SK-N-SH (cell line): ENCODE results near the gene VOPP1. TPM values are rescaled to one million over a fixed set of nuclear protein-coding genes. Genes with fewer than 3 reads are reported as not detected.
A peak's percentile ranks its signal among the peaks of the same experiment; 100 is the strongest.

Experiments
- CTCF ChIA-PET: fragments of 300-600, 350-600 bp; formaldehyde crosslinking; extraction: SDS; loops from one replicate; lab custom pipeline; 2021; lab: Yijun Ruan, JAX
- POLR2A ChIA-PET: fragments of 350-600 bp; sonication (Branson Sonifier 250); formaldehyde crosslinking; extraction: SDS; loops from one replicate; lab custom pipeline; 2020; ENCODE audit warnings: antibody characterized with exemption, inconsistent platforms; lab: Yijun Ruan, JAX
- DNase-seq: peaks from one replicate; pipeline ENCODE4 v3.0.0; 2012
- H2AFZ ChIP-seq: fragments of 200-600 bp; sonication (generic); 2 replicates; pipeline ENCODE4 v1.8.1; 2016; ENCODE audit warnings: antibody characterized with exemption, mild to moderate bottlenecking, low read depth
- H3F3A ChIP-seq: fragments of 200-600 bp; sonication (generic); replicated peaks from 2 replicates; pipeline ENCODE3; 2016; ENCODE audit warnings: antibody characterized with exemption, mild to moderate bottlenecking; ENCODE audit not compliant: insufficient read depth
- H3K27ac ChIP-seq, 2 experiments: fragments of 200-500 bp in 1 of 2; fragments of 200-600 bp in 1 of 2; sonication (Bioruptor generic) in 1 of 2; sonication (generic), shearing (Covaris generic) in 1 of 2; 2 replicates each; pipeline versions ENCODE4 v1.5.1 to v1.6.1; 2014 to 2016; ENCODE audit warnings: low read depth in 2 of 2, inconsistent platforms in 1 of 2, low read length in 1 of 2, mild to moderate bottlenecking in 1 of 2, mixed read lengths in 1 of 2
- H3K27me3 ChIP-seq: fragments of 200-600 bp; sonication (generic), shearing (Covaris generic); 2 replicates; pipeline ENCODE4 v1.6.1; 2016; ENCODE audit warnings: mixed run types; ENCODE audit not compliant: insufficient read depth
- H3K36me3 ChIP-seq, 2 experiments: fragments of 200-500 bp in 1 of 2; fragments of 200-600 bp in 1 of 2; sonication (Bioruptor generic) in 1 of 2; sonication (generic) in 1 of 2; replicated peaks in 1 of 2; 2 replicates each; pipeline versions ENCODE3 to v1.5.1; 2014 to 2016; ENCODE audit warnings: low read length in 1 of 2, mild to moderate bottlenecking in 1 of 2; ENCODE audit not compliant: insufficient read depth in 2 of 2, control insufficient read depth in 1 of 2
- H3K4me1 ChIP-seq, 2 experiments: fragments of 200-500 bp in 1 of 2; fragments of 200-600 bp in 1 of 2; sonication (Bioruptor generic) in 1 of 2; sonication (generic), shearing (Covaris generic) in 1 of 2; 2 replicates each; pipeline versions ENCODE4 v1.5.1 to v1.6.1; 2014 to 2016; ENCODE audit warnings: low read depth in 1 of 2, low read length in 1 of 2, mixed run types in 1 of 2; ENCODE audit not compliant: insufficient read depth in 2 of 2, control insufficient read depth in 1 of 2
- H3K4me2 ChIP-seq: fragments of 200-600 bp; sonication (generic), shearing (Covaris generic); 2 replicates; pipeline ENCODE4 v1.6.1; 2017; ENCODE audit warnings: mixed run types
- H3K4me3 ChIP-seq, 2 experiments: fragments of 200-500 bp in 1 of 2; fragments of 200-600 bp in 1 of 2; sonication (Bioruptor generic) in 1 of 2; sonication (generic), shearing (Covaris generic) in 1 of 2; 2 replicates each; pipeline versions ENCODE4 v1.5.1 to v1.8.1; 2014 to 2016; ENCODE audit warnings: low read depth in 2 of 2, inconsistent platforms in 1 of 2, low read length in 1 of 2, mild to moderate bottlenecking in 1 of 2, mixed read lengths in 1 of 2, moderate library complexity in 1 of 2
- H3K79me2 ChIP-seq: fragments of 200-600 bp; sonication (generic); 2 replicates; pipeline ENCODE4 v1.8.1; 2017; ENCODE audit warnings: mild to moderate bottlenecking; ENCODE audit not compliant: insufficient read depth
- H3K9ac ChIP-seq: fragments of 200-600 bp; sonication (generic); 2 replicates; pipeline ENCODE4 v1.6.1; 2017; ENCODE audit warnings: mixed run types
- H3K9me2 ChIP-seq: fragments of 200-600 bp; sonication (generic); 2 replicates; pipeline ENCODE4 v1.6.1; 2017; ENCODE audit warnings: mixed run types
- H3K9me3 ChIP-seq: fragments of 200-600 bp; sonication (generic); 2 replicates; pipeline ENCODE4 v1.6.1; 2017; ENCODE audit warnings: mixed run types, mild to moderate bottlenecking, moderate library complexity
- H4K20me1 ChIP-seq: fragments of 200-600 bp; sonication (generic); 2 replicates; pipeline ENCODE4 v1.6.1; 2017; ENCODE audit warnings: mild to moderate bottlenecking, mixed run types; ENCODE audit not compliant: insufficient read depth
- CHD2 ChIP-seq: fragments of 150-350 bp; IDR thresholded peaks from 2 replicates; pipeline ENCODE4 v1.6.1; 2018; ENCODE audit warnings: low read length; ENCODE audit not compliant: partially characterized antibody
- CTCF ChIP-seq: fragments of 200-600 bp; sonication (generic); IDR thresholded peaks from 2 replicates; pipeline ENCODE4 v1.6.1; 2017; ENCODE audit warnings: antibody characterized with exemption, mild to moderate bottlenecking, moderate library complexity
- EZH2phosphoT487 ChIP-seq: fragments of 200-600 bp; sonication (generic); IDR thresholded peaks from 2 replicates; pipeline ENCODE4 v1.6.1; 2017; ENCODE audit warnings: low read depth, mixed run types, mild to moderate bottlenecking, antibody characterized with exemption, moderate library complexity, borderline replicate concordance
- FOSL2 ChIP-seq: IDR thresholded peaks from 2 replicates; pipeline ENCODE4 v1.4.0; 2012; ENCODE audit warnings: low read depth, mild to moderate bottlenecking, moderate library complexity, borderline replicate concordance
- FOXJ3 ChIP-seq: sonication (generic); formaldehyde crosslinking; IDR thresholded peaks from 2 replicates; pipeline ENCODE4 v1.5.1; 2020; ENCODE audit warnings: mild to moderate bottlenecking, missing genetic modification reagents
- FOXM1 ChIP-seq: IDR thresholded peaks from 2 replicates; pipeline ENCODE4 v1.4.0; 2012; ENCODE audit warnings: low read depth, mild to moderate bottlenecking
- JUND ChIP-seq: IDR thresholded peaks from 2 replicates; pipeline ENCODE4 v1.4.0; 2012
- MEF2A ChIP-seq: IDR thresholded peaks from 2 replicates; pipeline ENCODE4 v1.4.0; 2012; ENCODE audit warnings: low read depth, borderline replicate concordance
- MXI1 ChIP-seq: IDR thresholded peaks from 2 replicates; pipeline ENCODE4 v1.6.1; 2012; ENCODE audit warnings: mild to moderate bottlenecking, low read depth, low read length, improper control_type of control experiment
- NRF1 ChIP-seq: IDR thresholded peaks from 2 replicates; pipeline ENCODE4 v1.6.1; 2012; ENCODE audit warnings: low read depth, mild to moderate bottlenecking, low read length
- PBX3 ChIP-seq: IDR thresholded peaks from 2 replicates; pipeline ENCODE4; 2012
- POLR2AphosphoS5 ChIP-seq: IDR thresholded peaks from 2 replicates; pipeline ENCODE4 v1.6.1; 2012; ENCODE audit warnings: low read depth, low read length
- RAD21 ChIP-seq: IDR thresholded peaks from 2 replicates; pipeline ENCODE4 v1.6.1; 2012; ENCODE audit warnings: mild to moderate bottlenecking, low read length
- RFX5 ChIP-seq: IDR thresholded peaks from 2 replicates; pipeline ENCODE4 v1.6.1; 2012; ENCODE audit warnings: mild to moderate bottlenecking, improper control_type of control experiment, low read length
- RXRA ChIP-seq: IDR thresholded peaks from 2 replicates; pipeline ENCODE4 v1.4.0; 2012; ENCODE audit warnings: low read depth, mild to moderate bottlenecking, borderline replicate concordance
- SMC3 ChIP-seq: IDR thresholded peaks from 2 replicates; pipeline ENCODE4 v1.6.1; 2012; ENCODE audit warnings: low read depth, low read length, improper control_type of control experiment
- TAF1 ChIP-seq: IDR thresholded peaks from 2 replicates; pipeline ENCODE4 v1.6.1; 2012; ENCODE audit warnings: low read depth, mild to moderate bottlenecking, low read length, moderate library complexity, borderline replicate concordance
- TEAD4 ChIP-seq: IDR thresholded peaks from 2 replicates; pipeline ENCODE4 v1.4.0; 2012; ENCODE audit warnings: mild to moderate bottlenecking, borderline replicate concordance; ENCODE audit not compliant: insufficient read depth
- ZBTB33 ChIP-seq: IDR thresholded peaks from 2 replicates; pipeline ENCODE4 v1.4.0; 2012; ENCODE audit warnings: low read depth, borderline replicate concordance
- WGBS: methylation state at CpG from one replicate; pipeline ENCODE4 v1.1.6; 2017; ENCODE audit warnings: low lambda C conversion rate; 5-methylcytosine and 5-hydroxymethylcytosine counted together
- polyA plus RNA-seq, 3 experiments: library from polyadenylated mRNA; depleted of rRNA; stranded (reverse); fragments of >200 nt; gene quantifications; 2 replicates each; pipeline ENCODE4 v1.2.3, GENCODE V29; 2012
- TF ChIP-seq, protein P1 (sequence below): fragments of 150-350 bp; IDR thresholded peaks from 2 replicates; pipeline ENCODE4 v1.6.1; 2016; ENCODE audit warnings: mild to moderate bottlenecking, low read depth, low read length
- TF ChIP-seq, protein P2 (sequence below): IDR thresholded peaks from 2 replicates; pipeline ENCODE4 v1.4.0; 2012; ENCODE audit warnings: low read depth

Gene VOPP1
- polyA plus RNA-seq, 1 of the 3 experiments (the other 2 are of a cell fraction), result 69.5 TPM

- no peak for TF ChIP-seq ZBTB33
- TF ChIP-seq SMC3, result 0 out of 2 replicates have a peak, but pooled peaks have one; percentile 11
- TF ChIP-seq MEF2A, result no peak
- TF ChIP-seq EZH2phosphoT487, result no peak
- no peak for TF ChIP-seq MXI1
- no peak for TF ChIP-seq RXRA
- no peak for TF ChIP-seq NRF1
- TF ChIP-seq RAD21, result peak; percentile 31; the same call in 1 of the 2 replicates
- no peak for TF ChIP-seq TAF1
- no peak for TF ChIP-seq FOXJ3
Observed at GRCh38 chr7:55545496-55545895, 26.8 kb downstream of the VOPP1 start (continued).

GRCh38 chr7:55540226-55540858 is 32.0 kb downstream of the VOPP1 start:
- H3K4me3 ChIP-seq, result no peak overlapping the region
- H3K9me2 ChIP-seq, result no peaks in the 10 kb centered on the region
- TF ChIP-seq FOXM1 (no peak), TEAD4 (no peak), POLR2AphosphoS5 (no peak), RAD21 (no peak), CTCF (no peak), FOSL2 (no peak), ZBTB33 (no peak), CHD2 (no peak), PBX3 (no peak), RFX5 (no peak), JUND (no peak), TAF1 (no peak)
- TF ChIP-seq, protein P1, sequence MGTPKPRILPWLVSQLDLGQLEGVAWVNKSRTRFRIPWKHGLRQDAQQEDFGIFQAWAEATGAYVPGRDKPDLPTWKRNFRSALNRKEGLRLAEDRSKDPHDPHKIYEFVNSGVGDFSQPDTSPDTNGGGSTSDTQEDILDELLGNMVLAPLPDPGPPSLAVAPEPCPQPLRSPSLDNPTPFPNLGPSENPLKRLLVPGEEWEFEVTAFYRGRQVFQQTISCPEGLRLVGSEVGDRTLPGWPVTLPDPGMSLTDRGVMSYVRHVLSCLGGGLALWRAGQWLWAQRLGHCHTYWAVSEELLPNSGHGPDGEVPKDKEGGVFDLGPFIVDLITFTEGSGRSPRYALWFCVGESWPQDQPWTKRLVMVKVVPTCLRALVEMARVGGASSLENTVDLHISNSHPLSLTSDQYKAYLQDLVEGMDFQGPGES, result no peak
- TF ChIP-seq, protein P2, sequence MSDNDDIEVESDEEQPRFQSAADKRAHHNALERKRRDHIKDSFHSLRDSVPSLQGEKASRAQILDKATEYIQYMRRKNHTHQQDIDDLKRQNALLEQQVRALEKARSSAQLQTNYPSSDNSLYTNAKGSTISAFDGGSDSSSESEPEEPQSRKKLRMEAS, result no peak
- DNase-seq, result no peak
- ChIA-PET CTCF (interaction anchor here (0.9 kb wide), 1 partner anchor 14 kb away, joined by 3 read pairs; no protein-coding TSS in a partner anchor), POLR2A (no interaction called here)
- no peak overlapping the region for H2AFZ ChIP-seq
- 96% methylated on average over 20 of the region's 20 CpGs for WGBS
- no peaks in the 10 kb centered on the region for H3K27me3 ChIP-seq
- H3K9ac ChIP-seq, result no peak overlapping the region
- H3F3A ChIP-seq, result peaks cover 8% of the 10 kb centered on the region
- no peak overlapping the region for H3K4me2 ChIP-seq
- H3K79me2 ChIP-seq, result peaks cover 100% of the 10 kb centered on the region
- peaks cover 2 to 18% of the 10 kb centered on the region in 2 experiments; a peak in 2 of 4 replicates for H3K4me1 ChIP-seq
- H3K9me3 ChIP-seq, result no peaks in the 10 kb centered on the region
- H4K20me1 ChIP-seq, result peaks cover 86% of the 10 kb centered on the region
- H3K27ac ChIP-seq, result no peak overlapping the region
- H3K36me3 ChIP-seq, result peaks cover 0 to 11% of the 10 kb centered on the region in 2 experiments
